ENCODE results near the gene IRX4.

Gene IRX4

DNA sequence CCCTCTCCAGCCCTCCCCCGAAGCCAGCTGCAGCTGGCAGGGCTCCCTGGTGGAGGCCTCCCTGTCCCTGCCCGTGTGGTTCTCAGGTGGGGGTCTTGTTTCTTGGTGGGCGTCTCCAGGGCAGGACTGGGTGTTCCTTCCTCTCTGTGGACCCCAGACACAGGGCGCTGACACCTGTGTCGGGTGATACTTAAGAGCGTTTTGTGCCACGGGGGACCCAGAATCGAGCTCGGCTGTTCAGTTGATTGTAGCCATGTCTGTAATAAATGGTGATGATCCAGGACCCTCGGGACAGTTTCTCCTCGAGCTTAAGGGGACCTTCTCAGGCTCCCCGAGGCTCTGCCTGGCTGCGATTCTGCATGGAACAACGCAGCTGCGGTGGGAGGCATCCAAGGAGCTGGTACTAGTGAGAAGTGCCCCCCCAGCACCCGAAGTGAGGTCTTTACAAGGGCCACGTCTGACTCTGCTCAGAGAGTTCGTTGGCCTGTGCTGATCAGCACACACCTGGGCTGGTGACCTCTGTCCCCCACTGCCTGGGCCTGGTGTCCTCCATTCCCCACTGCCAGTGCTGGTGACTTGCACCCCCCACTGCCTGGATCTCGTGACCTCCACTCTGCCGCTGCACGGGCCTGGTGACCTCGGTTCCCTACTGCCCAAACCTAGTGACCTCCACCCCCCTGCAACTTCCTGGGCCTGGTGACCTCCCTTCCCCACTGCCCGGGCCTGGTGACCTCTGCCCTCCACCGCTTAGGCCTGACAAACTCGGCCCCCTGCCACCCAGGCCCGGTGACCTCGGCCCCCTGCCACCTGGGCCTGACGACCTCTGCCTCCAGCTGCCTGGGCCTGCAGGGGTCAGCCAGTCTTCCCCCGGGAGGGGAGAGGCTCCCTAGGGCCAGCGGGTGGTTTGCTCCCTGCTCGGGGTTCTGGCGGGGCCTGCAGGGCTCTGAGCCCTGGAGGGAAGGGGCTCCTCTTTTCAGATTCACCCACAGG, 45.5 kb downstream of the IRX4 start:
- H3K27me3 ChIP-seq (ENCODE audit: insufficient read depth, low read length, poor library complexity), result no peaks in the 10 kb centered on the region
- no peak for ATAC-seq (ENCODE audit: insufficient read depth, low read depth)
- no peaks in the 10 kb centered on the region for H3K9me3 ChIP-seq (ENCODE audit: insufficient read depth, low read length, severe bottlenecking)
- H2AFZ ChIP-seq (ENCODE audit: low read depth, low read length), result no peak overlapping the region
- DNase-seq, result no peak
- H3K9ac ChIP-seq (ENCODE audit: low read depth, low read length), result no peak overlapping the region
- H3K4me3 ChIP-seq (ENCODE audit: low read depth in 1 of 2, low read length in 2 of 2), result no peak overlapping the region
- no peak for TF ChIP-seq EZH2 (IDR thresholded peaks at IDR 0.05; ENCODE audit: borderline replicate concordance, low read depth, low read length, severe bottlenecking)
- TF ChIP-seq, protein P1, sequence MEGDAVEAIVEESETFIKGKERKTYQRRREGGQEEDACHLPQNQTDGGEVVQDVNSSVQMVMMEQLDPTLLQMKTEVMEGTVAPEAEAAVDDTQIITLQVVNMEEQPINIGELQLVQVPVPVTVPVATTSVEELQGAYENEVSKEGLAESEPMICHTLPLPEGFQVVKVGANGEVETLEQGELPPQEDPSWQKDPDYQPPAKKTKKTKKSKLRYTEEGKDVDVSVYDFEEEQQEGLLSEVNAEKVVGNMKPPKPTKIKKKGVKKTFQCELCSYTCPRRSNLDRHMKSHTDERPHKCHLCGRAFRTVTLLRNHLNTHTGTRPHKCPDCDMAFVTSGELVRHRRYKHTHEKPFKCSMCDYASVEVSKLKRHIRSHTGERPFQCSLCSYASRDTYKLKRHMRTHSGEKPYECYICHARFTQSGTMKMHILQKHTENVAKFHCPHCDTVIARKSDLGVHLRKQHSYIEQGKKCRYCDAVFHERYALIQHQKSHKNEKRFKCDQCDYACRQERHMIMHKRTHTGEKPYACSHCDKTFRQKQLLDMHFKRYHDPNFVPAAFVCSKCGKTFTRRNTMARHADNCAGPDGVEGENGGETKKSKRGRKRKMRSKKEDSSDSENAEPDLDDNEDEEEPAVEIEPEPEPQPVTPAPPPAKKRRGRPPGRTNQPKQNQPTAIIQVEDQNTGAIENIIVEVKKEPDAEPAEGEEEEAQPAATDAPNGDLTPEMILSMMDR (IDR thresholded peaks at IDR 0.05; ENCODE audit: borderline replicate concordance, extremely low read depth, low read length, poor library complexity, severe bottlenecking), result no peak
- no peaks in the 10 kb centered on the region for H3K4me1 ChIP-seq (ENCODE audit: insufficient read depth, low read length)
- H3K79me2 ChIP-seq (ENCODE audit: insufficient read depth, low read length), result no peaks in the 10 kb centered on the region
- no peak overlapping the region for H3K4me2 ChIP-seq (ENCODE audit: insufficient read depth, low read length)
- no peak overlapping the region for H3K27ac ChIP-seq (ENCODE audit: low read length)
- H3K36me3 ChIP-seq (ENCODE audit: insufficient read depth, low read length), result no peaks in the 10 kb centered on the region
- peaks cover 2% of the 10 kb centered on the region; the same call in 1 of the 2 replicates for H4K20me1 ChIP-seq (ENCODE audit: insufficient read depth, low read length)

DNA sequence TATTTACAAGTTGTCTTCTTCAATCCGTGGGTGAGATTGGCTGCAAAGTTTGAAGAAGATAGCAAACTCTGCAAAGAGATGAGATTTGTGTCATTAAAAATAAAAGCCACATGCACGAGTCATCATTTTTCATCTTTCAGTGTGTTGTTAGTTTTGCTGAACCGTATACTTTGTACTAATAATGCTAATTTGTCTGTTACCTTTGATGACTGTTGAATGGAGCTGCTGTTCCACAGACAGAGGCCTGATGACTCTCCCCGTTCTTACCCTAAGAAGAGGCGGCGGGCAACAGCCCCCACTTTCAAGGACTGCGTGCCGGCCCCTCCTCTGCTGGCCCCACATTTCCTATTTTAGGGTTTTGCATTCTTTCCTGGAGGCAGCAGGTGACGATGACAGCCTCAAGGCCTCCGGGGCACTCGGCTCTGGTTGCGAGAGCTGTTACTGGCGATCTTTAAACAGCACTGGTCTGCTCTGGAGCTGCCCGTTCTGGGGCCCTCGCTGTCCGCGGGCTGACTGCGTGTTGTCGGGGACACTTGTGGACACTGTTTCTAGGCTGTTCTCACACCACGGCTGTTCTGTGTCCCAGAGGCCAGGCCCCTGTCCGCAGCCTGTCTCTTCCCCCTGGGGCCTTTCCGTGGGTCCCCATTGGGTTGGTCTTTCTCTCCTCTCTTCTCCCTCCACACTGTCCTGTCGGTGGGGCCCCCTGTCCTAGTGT, 46.4 kb downstream of the IRX4 start:
- Histone ChIP-seq H3K4me2 (ENCODE audit: insufficient read depth, low read length) (no peak overlapping the region), H3K36me3 (ENCODE audit: insufficient read depth, low read length) (no peaks in the 10 kb centered on the region), H2AFZ (ENCODE audit: low read depth, low read length) (no peak overlapping the region), H3K27ac (ENCODE audit: low read length) (no peak overlapping the region), H3K9me3 (ENCODE audit: insufficient read depth, low read length, severe bottlenecking) (no peaks in the 10 kb centered on the region), H3K4me3 (ENCODE audit: low read depth in 1 of 2, low read length in 2 of 2) (no peak overlapping the region), H3K4me1 (ENCODE audit: insufficient read depth, low read length) (no peaks in the 10 kb centered on the region), H3K27me3 (ENCODE audit: insufficient read depth, low read length, poor library complexity) (no peaks in the 10 kb centered on the region), H4K20me1 (ENCODE audit: insufficient read depth, low read length) (peaks cover 2% of the 10 kb centered on the region; the same call in 1 of the 2 replicates), H3K79me2 (ENCODE audit: insufficient read depth, low read length) (no peaks in the 10 kb centered on the region), H3K9ac (ENCODE audit: low read depth, low read length) (no peak overlapping the region)
- DNase-seq, result no peak
- TF ChIP-seq EZH2 (IDR thresholded peaks at IDR 0.05; ENCODE audit: borderline replicate concordance, low read depth, low read length, severe bottlenecking), result no peak
- TF ChIP-seq, protein P1 (IDR thresholded peaks at IDR 0.05; ENCODE audit: borderline replicate concordance, extremely low read depth, low read length, poor library complexity, severe bottlenecking), result no peak
- no peak for ATAC-seq (ENCODE audit: insufficient read depth, low read depth)

DNA sequence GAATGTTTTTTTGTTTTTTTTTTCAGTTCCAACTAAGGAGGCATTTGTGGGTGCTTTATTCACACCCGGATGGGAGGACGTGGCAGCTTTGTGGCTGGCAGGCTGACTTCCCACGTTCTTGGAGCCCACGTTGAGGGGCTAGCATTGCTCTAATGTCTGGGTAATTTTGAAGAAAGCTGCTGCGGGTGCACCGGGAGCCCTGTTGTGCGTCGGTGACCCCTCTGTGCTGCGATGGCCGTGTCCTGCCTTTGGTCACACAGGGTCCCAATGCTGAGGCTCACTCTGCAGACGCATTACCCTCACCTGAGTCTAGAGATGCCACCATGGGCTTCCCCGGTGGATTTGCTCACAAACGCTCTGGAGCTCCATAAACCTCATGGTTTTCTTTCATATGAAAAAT, 47.3 kb downstream of the IRX4 start:
- Histone ChIP-seq H2AFZ (ENCODE audit: low read depth, low read length) (no peak overlapping the region), H3K9ac (ENCODE audit: low read depth, low read length) (no peak overlapping the region), H3K27me3 (ENCODE audit: insufficient read depth, low read length, poor library complexity) (no peaks in the 10 kb centered on the region), H3K4me3 (ENCODE audit: low read depth in 1 of 2, low read length in 2 of 2) (no peak overlapping the region), H3K36me3 (ENCODE audit: insufficient read depth, low read length) (no peaks in the 10 kb centered on the region), H3K9me3 (ENCODE audit: insufficient read depth, low read length, severe bottlenecking) (no peaks in the 10 kb centered on the region), H3K79me2 (ENCODE audit: insufficient read depth, low read length) (no peaks in the 10 kb centered on the region), H3K4me1 (ENCODE audit: insufficient read depth, low read length) (no peaks in the 10 kb centered on the region), H3K27ac (ENCODE audit: low read length) (no peak overlapping the region), H3K4me2 (ENCODE audit: insufficient read depth, low read length) (no peak overlapping the region), H4K20me1 (ENCODE audit: insufficient read depth, low read length) (peaks cover under 1% of the 10 kb centered on the region; the same call in 1 of the 2 replicates)
- no peak for TF ChIP-seq EZH2 (IDR thresholded peaks at IDR 0.05; ENCODE audit: borderline replicate concordance, low read depth, low read length, severe bottlenecking)
- TF ChIP-seq, protein P1 (IDR thresholded peaks at IDR 0.05; ENCODE audit: borderline replicate concordance, extremely low read depth, low read length, poor library complexity, severe bottlenecking), result no peak
- no peak for DNase-seq
- no peak for ATAC-seq (ENCODE audit: insufficient read depth, low read depth)

All from DND-41 (cell line).